NCI-H2107 treated with DMSO at 0.1 percent for 48 hours (cell line): ENCODE measurements around the gene HAUS8.
A peak's percentile ranks its signal among the peaks of the same experiment; 100 is the strongest.
"Not testable (repeated sequence)": the region's sequence is repeated elsewhere in the genome, so short reads cannot be mapped to it uniquely, and the experiment has no call there.

Source experiments
- DNase-seq: peaks from one replicate; lab custom pipeline; 2025; ENCODE audit not compliant: unreplicated experiment; lab: John Stamatoyannopoulos, UW

Gene HAUS8

GRCh38 chr19:17075035-17075863 is at the start of gene HAUS8, which contains the start of gene MYO9B:
Gene HAUS8 (minus strand): TSS chr19:17075452. CDS start chr19:17075422, 30 bp downstream.
Gene MYO9B (plus strand): TSS chr19:17075777. CDS start chr19:17101718, 25,941 bp downstream.
- DNase-seq, result peak; percentile 90

GRCh38 chr19:17124025-17124424 is 48.8 kb upstream of the HAUS8 start:
- DNase-seq, result no peak

- DNase-seq, result no peak
These were observed 47.8 kb upstream of the HAUS8 start for GRCh38 chr19:17123041-17123440.

- no peak for DNase-seq
These were observed 46.6 kb upstream of the HAUS8 start for GRCh38 chr19:17121736-17122293.

- DNase-seq, result no peak
These were observed 43.7 kb upstream of the HAUS8 start for GRCh38 chr19:17118957-17119356.

- no peak for DNase-seq
These were observed 41.9 kb upstream of the HAUS8 start for GRCh38 chr19:17116996-17117702.

GRCh38 chr19:17114414-17114831 is 39.2 kb upstream of the HAUS8 start:
- DNase-seq, result no peak

- DNase-seq, result no peak
These were observed 38.0 kb upstream of the HAUS8 start for GRCh38 chr19:17113127-17113785.

- no peak for DNase-seq
These were observed 37.4 kb upstream of the HAUS8 start for GRCh38 chr19:17112700-17113099.

GRCh38 chr19:17112271-17112670 is 37.0 kb upstream of the HAUS8 start:
- no peak for DNase-seq

- DNase-seq, result no peak
These were observed 36.5 kb upstream of the HAUS8 start for GRCh38 chr19:17111766-17112165.

- no peak for DNase-seq
These were observed 35.3 kb upstream of the HAUS8 start for GRCh38 chr19:17110599-17110966.

- DNase-seq, result no peak
These were observed 34.8 kb upstream of the HAUS8 start for GRCh38 chr19:17109962-17110598.

GRCh38 chr19:17109300-17109699 is 34.0 kb upstream of the HAUS8 start:
- no peak for DNase-seq

GRCh38 chr19:17108453-17108784 is 33.2 kb upstream of the HAUS8 start:
- no peak for DNase-seq

- DNase-seq, result no peak
These were observed 32.5 kb upstream of the HAUS8 start for GRCh38 chr19:17107546-17108452.

- not testable (repeated sequence) for DNase-seq
These were observed 31.7 kb upstream of the HAUS8 start for GRCh38 chr19:17106964-17107363.

GRCh38 chr19:17105556-17105955 is 30.3 kb upstream of the HAUS8 start:
- DNase-seq, result no peak

- DNase-seq, result no peak
These were observed 29.4 kb upstream of the HAUS8 start for GRCh38 chr19:17104679-17105078.

- no peak for DNase-seq
These were observed 27.9 kb upstream of the HAUS8 start for GRCh38 chr19:17103177-17103576.
